HCT116 (cell line): ENCODE data around the gene LEKR1. TPM values are rescaled to one million over a fixed set of nuclear protein-coding genes. Genes with fewer than 3 reads are reported as not detected.

Source experiments
- ATAC-seq: fragments of 200-7000 bp; cut with Tn5 transposase; 2 replicates; pipeline ENCODE4 v1.9.1; 2020; ENCODE audit warnings: mild to moderate bottlenecking, moderate library complexity
- BruUV-seq: library from RNA; stranded (reverse); fragments of 400-500 nt; replicated peaks from 2 replicates; lab custom pipeline; 2021; lab: Mats Ljungman, UMichigan
- CTCF ChIA-PET: fragments of 300-600 bp; sonication (Branson Sonifier 250); formaldehyde crosslinking; loops from one replicate; lab custom pipeline; 2021; ENCODE audit warnings: antibody characterized with exemption; lab: Charles Lee
- POLR2A ChIA-PET: fragments of 300-600, 350-600 bp; sonication (Branson Sonifier 250); formaldehyde crosslinking; loops from one replicate; lab custom pipeline; 2021; ENCODE audit warnings: antibody characterized with exemption; lab: Charles Lee
- RAD21 ChIA-PET, 2 experiments: fragments of 300-600 bp; sonication (Branson Sonifier 250); formaldehyde crosslinking; loops; one replicate each; lab custom pipeline; 2023; ENCODE audit warnings: low total read pairs in 2 of 2; ENCODE audit not compliant: uncharacterized antibody in 2 of 2, unreplicated experiment in 2 of 2, low non-redundant PET in 1 of 2; lab: Charles Lee
- DNase-seq: peaks from one replicate; pipeline ENCODE4 v3.0.0-alpha.2; 2010; ENCODE audit warnings: low read depth, low spot score
- H2AFZ ChIP-seq: fragments of 200-600 bp; shearing (Covaris generic), sonication (generic); 2 replicates; pipeline ENCODE4 v1.6.1; 2017; ENCODE audit warnings: low read depth, mixed run types, mixed read lengths, antibody characterized with exemption, low read length; ENCODE audit not compliant: poor library complexity, severe bottlenecking
- H3K27ac ChIP-seq: 2 replicates; pipeline ENCODE4 v1.5.1; 2012; ENCODE audit warnings: low read depth, low read length
- H3K27me3 ChIP-seq: fragments of 200-600 bp; sonication (generic); 2 replicates; pipeline ENCODE4 v1.6.1; 2016; ENCODE audit warnings: mixed run types, low read length, mixed read lengths; ENCODE audit not compliant: insufficient read depth
- H3K36me3 ChIP-seq, 2 experiments: fragments of 200-500 bp in 1 of 2; fragments of 200-600 bp in 1 of 2; sonication (Bioruptor generic) in 1 of 2; sonication (generic) in 1 of 2; 2 replicates each; pipeline versions ENCODE4 v1.5.1 to v1.6.1; 2014 to 2016; ENCODE audit warnings: low read length in 2 of 2, inconsistent platforms in 1 of 2, mixed read lengths in 1 of 2, mixed run types in 1 of 2; ENCODE audit not compliant: insufficient read depth in 2 of 2, control insufficient read depth in 1 of 2
- H3K4me1 ChIP-seq, 2 experiments: fragments of 200-600 bp in 1 of 2; sonication (generic) in 1 of 2; 2 replicates each; pipeline versions ENCODE4 v1.5.1 to v1.6.1; 2012 to 2017; ENCODE audit warnings: low read length in 2 of 2, inconsistent platforms in 1 of 2, mild to moderate bottlenecking in 1 of 2, mixed read lengths in 1 of 2, mixed run types in 1 of 2, moderate library complexity in 1 of 2; ENCODE audit not compliant: insufficient read depth in 2 of 2, control insufficient read depth in 1 of 2
- H3K4me2 ChIP-seq: fragments of 200-600 bp; sonication (generic); 2 replicates; pipeline ENCODE4 v1.6.1; 2017; ENCODE audit warnings: mixed run types, low read length, mixed read lengths
- H3K4me3 ChIP-seq, 2 experiments: fragments of 200-600 bp in 1 of 2; sonication (generic) in 1 of 2; replicated peaks in 1 of 2; 2 replicates each; pipeline ENCODE4 v1.5.1; 2011 to 2016; ENCODE audit warnings: low read length in 2 of 2, control low read depth in 1 of 2, low read depth in 1 of 2, mild to moderate bottlenecking in 1 of 2, mixed read lengths in 1 of 2, mixed run types in 1 of 2
- H3K79me2 ChIP-seq: fragments of 200-600 bp; sonication (generic); 2 replicates; pipeline ENCODE4 v1.6.1; 2017; ENCODE audit warnings: mild to moderate bottlenecking, mixed run types, low read length, moderate library complexity, mixed read lengths; ENCODE audit not compliant: insufficient read depth
- H3K9ac ChIP-seq: fragments of 200-600 bp; sonication (generic); 2 replicates; pipeline ENCODE4 v1.6.1; 2016; ENCODE audit warnings: low read length, mixed read lengths
- H3K9me2 ChIP-seq: fragments of 200-600 bp; sonication (generic), shearing (Covaris generic); 2 replicates; pipeline ENCODE4 v1.6.1; 2017; ENCODE audit warnings: mixed run types, mild to moderate bottlenecking, moderate library complexity; ENCODE audit not compliant: insufficient read depth
- H3K9me3 ChIP-seq, 2 experiments: fragments of 200-500 bp in 1 of 2; fragments of 200-600 bp in 1 of 2; sonication (Bioruptor generic) in 1 of 2; sonication (generic) in 1 of 2; 2 replicates each; pipeline ENCODE4 v1.6.1; 2014 to 2017; ENCODE audit warnings: low read length in 2 of 2, mixed read lengths in 2 of 2, inconsistent platforms in 1 of 2, low read depth in 1 of 2, mild to moderate bottlenecking in 1 of 2, mixed run types in 1 of 2, moderate library complexity in 1 of 2; ENCODE audit not compliant: control insufficient read depth in 1 of 2, insufficient read depth in 1 of 2
- H4K20me1 ChIP-seq: fragments of 200-600 bp; sonication (generic), shearing (Covaris generic); 2 replicates; pipeline ENCODE4 v1.6.1; 2017; ENCODE audit warnings: mixed run types, mild to moderate bottlenecking, moderate library complexity; ENCODE audit not compliant: insufficient read depth
- ATF3 ChIP-seq: IDR thresholded peaks from 2 replicates; pipeline ENCODE4 v1.6.1; 2012
- CBX3 ChIP-seq: IDR thresholded peaks from 2 replicates; pipeline ENCODE4 v1.6.1; 2012; ENCODE audit warnings: low read depth
- CTCF ChIP-seq, 3 experiments: fragments of 200-600 bp in 1 of 3; sonication (generic) in 1 of 3; IDR thresholded peaks in 2 of 3; conservative IDR thresholded peaks in 1 of 3; 2 replicates each; pipeline ENCODE4 v1.5.1; 2012 to 2017; ENCODE audit warnings: low read depth in 2 of 3, low read length in 2 of 3, antibody characterized with exemption in 1 of 3, borderline replicate concordance in 1 of 3, control low read depth in 1 of 3, mild to moderate bottlenecking in 1 of 3, mixed read lengths in 1 of 3, mixed run types in 1 of 3, moderate library complexity in 1 of 3; ENCODE audit not compliant: insufficient read depth in 1 of 3
- EGR1 ChIP-seq: IDR thresholded peaks from 2 replicates; pipeline ENCODE4 v1.6.1; 2012; ENCODE audit warnings: low read depth
- EZH2 ChIP-seq: fragments of 200-600 bp; sonication (generic); IDR thresholded peaks from 2 replicates; pipeline ENCODE4 v1.6.1; 2017; ENCODE audit warnings: antibody characterized with exemption, mixed run types
- EZH2phosphoT487 ChIP-seq: fragments of 200-600 bp; IDR thresholded peaks from 2 replicates; pipeline ENCODE4 v1.6.1; 2018; ENCODE audit warnings: antibody characterized with exemption, borderline replicate concordance
- JUND ChIP-seq: IDR thresholded peaks from 2 replicates; pipeline ENCODE4 v1.6.1; 2012
- POLR2A ChIP-seq: IDR thresholded peaks from 2 replicates; pipeline ENCODE4 v1.7.0; 2011; ENCODE audit warnings: borderline replicate concordance; ENCODE audit not compliant: insufficient read depth, insufficient read length; ENCODE audit errors: extremely low read depth
- POLR2AphosphoS5 ChIP-seq: IDR thresholded peaks from 2 replicates; pipeline ENCODE4 v1.6.1; 2011; ENCODE audit warnings: mild to moderate bottlenecking, low read depth, low read length, moderate library complexity
- RAD21 ChIP-seq: IDR thresholded peaks from 2 replicates; pipeline ENCODE4 v1.6.1; 2012; ENCODE audit warnings: low read depth, mild to moderate bottlenecking
- REST ChIP-seq: IDR thresholded peaks from 2 replicates; pipeline ENCODE4 v1.6.1; 2012; ENCODE audit warnings: low read depth
- SIN3A ChIP-seq: IDR thresholded peaks from 2 replicates; pipeline ENCODE4 v1.6.1; 2012; ENCODE audit warnings: low read depth
- SP1 ChIP-seq: IDR thresholded peaks from 2 replicates; pipeline ENCODE4 v1.6.1; 2012; ENCODE audit warnings: low read depth
- SRF ChIP-seq: IDR thresholded peaks from 2 replicates; pipeline ENCODE4 v1.6.1; 2012; ENCODE audit warnings: low read depth
- TCF7L2 ChIP-seq: IDR thresholded peaks from 2 replicates; pipeline ENCODE4 v1.7.0; 2011; ENCODE audit warnings: borderline replicate concordance, inconsistent platforms; ENCODE audit not compliant: insufficient read depth, insufficient read length; ENCODE audit errors: extremely low read depth
- YY1 ChIP-seq: IDR thresholded peaks from 2 replicates; pipeline ENCODE4 v1.6.1; 2011; ENCODE audit warnings: low read length, low read depth, moderate library complexity, mild to moderate bottlenecking; ENCODE audit not compliant: insufficient replicate concordance; ENCODE audit errors: extremely low read depth
- ZNF274 ChIP-seq: fragments of 200-500 bp; sonication (Bioruptor generic); IDR thresholded peaks from 2 replicates; pipeline ENCODE4 v1.6.1; 2014; ENCODE audit warnings: mild to moderate bottlenecking, low read depth, low read length, inconsistent platforms
- intact Hi-C: fragments of 100-400 bp; cut with micrococcal nuclease; formaldehyde crosslinking; loops from 2 replicates; pipeline ENCODE4 v1.10.0; 2022
- total RNA-seq: library from RNA; stranded (reverse); gene quantifications from one replicate; pipeline ENCODE4 v1.2.1, GENCODE V29; 2021; ENCODE audit not compliant: unreplicated experiment

Gene LEKR1
- total RNA-seq, 1 experiment from 2014 or later = 2.1 TPM

GRCh38 chr3:157056035-157056434 is 229.9 kb downstream of the LEKR1 start:
- intact Hi-C loops = no loop called here

GRCh38 chr3:157058392-157059071 is 232.4 kb downstream of the LEKR1 start:
- no TSS peak for BruUV-seq
- ATAC-seq (no peak), DNase-seq (no peak)
- Histone ChIP-seq H3K4me1 (no peaks in the 10 kb centered on the region), H2AFZ (no peak overlapping the region), H3K9ac (no peak overlapping the region), H3K4me3 (no peak overlapping the region), H3K27ac (no peak overlapping the region), H3K4me2 (no peak overlapping the region), H3K79me2 (no peaks in the 10 kb centered on the region), H3K27me3 (no peaks in the 10 kb centered on the region), H3K9me2 (no peaks in the 10 kb centered on the region), H3K9me3 (no peaks in the 10 kb centered on the region), H4K20me1 (no peaks in the 10 kb centered on the region), H3K36me3 (no peaks in the 10 kb centered on the region)
- POLR2A ChIA-PET = no interaction called here
- RAD21 ChIA-PET = no interaction called here
- CTCF ChIA-PET = no interaction called here
- intact Hi-C loops = no loop called here
- no peak for TF ChIP-seq EZH2
- TF ChIP-seq REST = no peak
- TF ChIP-seq CTCF (IDR thresholded peaks at IDR 0.05 in 2 of 3, conservative IDR thresholded peaks at IDR 0.05 in 1 of 3; ENCODE audit: borderline replicate concordance in 1 of 3, insufficient read depth in 1 of 3, low read depth in 2 of 3, low read length in 2 of 3) = no peak
- TF ChIP-seq POLR2AphosphoS5 = no peak
- TF ChIP-seq EZH2phosphoT487 = no peak
- no peak for TF ChIP-seq ATF3
- TF ChIP-seq SIN3A = no peak
- TF ChIP-seq EGR1 = no peak

More at GRCh38 chr3:157056035-157056434, 229.9 kb downstream of the LEKR1 start:
- CTCF ChIA-PET = no interaction called here
- no peaks in the 10 kb centered on the region for H3K4me1 ChIP-seq
- no peaks in the 10 kb centered on the region for H3K9me3 ChIP-seq
- no peak overlapping the region for H3K9ac ChIP-seq
- no peaks in the 10 kb centered on the region for H3K9me2 ChIP-seq
- H3K36me3 ChIP-seq = no peaks in the 10 kb centered on the region
- POLR2A ChIA-PET = no interaction called here
- no peak overlapping the region for H3K27ac ChIP-seq
- no peak overlapping the region for H2AFZ ChIP-seq
- RAD21 ChIA-PET = no interaction called here
- H3K79me2 ChIP-seq = no peaks in the 10 kb centered on the region
- no peak for ATAC-seq
- H3K27me3 ChIP-seq = no peaks in the 10 kb centered on the region
- no TSS peak for BruUV-seq
- no peaks in the 10 kb centered on the region for H4K20me1 ChIP-seq
- TF ChIP-seq SRF (no peak), EGR1 (no peak), SP1 (no peak), CBX3 (no peak), POLR2A (no peak), JUND (no peak), POLR2AphosphoS5 (no peak), RAD21 (no peak), YY1 (no peak), ZNF274 (no peak), ATF3 (no peak), TCF7L2 (no peak), EZH2 (no peak)
- TF ChIP-seq, all 23 proteins: peak for 0
- Histone ChIP-seq H3K4me2 (no peak overlapping the region), H3K4me3 (no peak overlapping the region)
- DNase-seq = no peak
